GM12878 (cell line): ENCODE results near the gene SLTM. TPM values are rescaled to one million over a fixed set of nuclear protein-coding genes. Genes with fewer than 3 reads are reported as not detected.

ENCODE experiments used
- ATAC-seq: fragments of 200-7000 bp; cut with Tn5 transposase; 3 replicates; pipeline ENCODE4 v1.9.1; 2020; ENCODE audit warnings: mild to moderate bottlenecking, moderate library complexity
- BruUV-seq: library from RNA; stranded (reverse); fragments of 400-500 nt; replicated peaks from 2 replicates; lab custom pipeline; 2021; lab: Mats Ljungman, UMichigan
- CTCF ChIA-PET: fragments of 300-600 bp; sonication (Branson Sonifier 250); formaldehyde crosslinking; extraction: SDS; loops from one replicate; lab custom pipeline; 2021; ENCODE audit warnings: inconsistent platforms; lab: Yijun Ruan, JAX
- POLR2A ChIA-PET: fragments of 350-600 bp; formaldehyde crosslinking; extraction: SDS; loops from one replicate; lab custom pipeline; 2021; ENCODE audit warnings: inconsistent platforms; lab: Charles Lee
- RAD21 ChIA-PET: fragments of 300-600 bp; sonication (Branson Sonifier 250); formaldehyde crosslinking; loops from one replicate; lab custom pipeline; 2023; ENCODE audit warnings: antibody characterized with exemption; ENCODE audit not compliant: unreplicated experiment; lab: Charles Lee
- SMC1A ChIA-PET: fragments of 300-600 bp; sonication (Branson Sonifier 250); formaldehyde crosslinking; loops from one replicate; lab custom pipeline; 2023; ENCODE audit not compliant: unreplicated experiment, uncharacterized antibody; lab: Charles Lee
- DNase-seq: peaks from one replicate; pipeline ENCODE4 v3.0.0-alpha.2; 2011; ENCODE audit warnings: low read depth, low spot score
- FAIRE-seq: peaks from 3 replicates; lab custom pipeline; 2011; peaks lifted over from hg19 to GRCh38; lab: Jason Lieb, UNC
- H2AFZ ChIP-seq: 2 replicates; pipeline ENCODE4 v1.6.0; 2011; ENCODE audit warnings: low read depth, low read length, control low read depth; ENCODE audit not compliant: control insufficient read depth
- H3K27ac ChIP-seq: 2 replicates; pipeline ENCODE4 v1.5.1; 2011; ENCODE audit warnings: control low read depth; ENCODE audit not compliant: control insufficient read depth, insufficient read depth
- H3K27me3 ChIP-seq, 2 experiments: replicated peaks in 1 of 2; 2 replicates each; pipeline versions ENCODE4 v1.6.0 to v1.6.1; 2011; ENCODE audit warnings: low read length in 1 of 2; ENCODE audit not compliant: control insufficient read depth in 2 of 2, insufficient read depth in 2 of 2
- H3K36me3 ChIP-seq, 2 experiments: 2 replicates each; pipeline ENCODE4 v1.5.1; 2011; ENCODE audit warnings: low read length in 1 of 2; ENCODE audit not compliant: control insufficient read depth in 2 of 2, insufficient read depth in 2 of 2
- H3K4me1 ChIP-seq: 2 replicates; pipeline ENCODE4 v1.6.1; 2011; ENCODE audit warnings: mild to moderate bottlenecking, low read length, moderate library complexity, mixed read lengths; ENCODE audit not compliant: control insufficient read depth, insufficient read depth
- H3K4me2 ChIP-seq: 2 replicates; pipeline ENCODE4 v1.6.0; 2011; ENCODE audit warnings: control low read depth; ENCODE audit not compliant: control insufficient read depth, insufficient read depth
- H3K4me3 ChIP-seq: fragments of 200-600 bp; sonication (generic); 2 replicates; pipeline ENCODE4 v1.5.1; 2016
- H3K79me2 ChIP-seq: 2 replicates; pipeline ENCODE4 v1.6.0; 2011; ENCODE audit warnings: low read length; ENCODE audit not compliant: control insufficient read depth, insufficient read depth
- H3K9ac ChIP-seq: 2 replicates; pipeline ENCODE4 v1.8.0; 2011; ENCODE audit warnings: low read length, control low read depth, mixed read lengths; ENCODE audit not compliant: control insufficient read depth, insufficient read depth
- H3K9me3 ChIP-seq: replicated peaks from 3 replicates; pipeline ENCODE4 v1.5.1; 2011; ENCODE audit warnings: mild to moderate bottlenecking, low read length; ENCODE audit not compliant: control insufficient read depth, insufficient read depth
- H4K20me1 ChIP-seq: 2 replicates; pipeline ENCODE4 v1.6.0; 2011; ENCODE audit not compliant: control insufficient read depth, insufficient read depth
- EP300 ChIP-seq, 2 experiments: fragments of 150-350 bp in 1 of 2; IDR thresholded peaks; 2 replicates each; pipeline ENCODE4 v1.6.1; 2011 to 2012; ENCODE audit warnings: low read depth in 2 of 2, low read length in 2 of 2, borderline replicate concordance in 1 of 2, improper control_type of control experiment in 1 of 2, inconsistent platforms in 1 of 2; ENCODE audit not compliant: control insufficient read depth in 1 of 2
- EZH2 ChIP-seq: IDR thresholded peaks from 2 replicates; pipeline ENCODE4 v1.6.1; 2012; ENCODE audit warnings: low read depth, mild to moderate bottlenecking, control low read depth, inconsistent platforms, low read length, borderline replicate concordance; ENCODE audit not compliant: control insufficient read depth
- IKZF2 ChIP-seq, 2 experiments: fragments of 450-650 bp; IDR thresholded peaks; 2 replicates each; pipeline ENCODE4 v1.6.1; 2017; ENCODE audit warnings: mild to moderate bottlenecking in 2 of 2, moderate library complexity in 2 of 2
- JUND ChIP-seq: IDR thresholded peaks from 2 replicates; pipeline ENCODE4 v1.6.1; 2012; ENCODE audit warnings: low read depth, mild to moderate bottlenecking, low read length, improper control_type of control experiment, moderate library complexity
- PKNOX1 ChIP-seq: fragments of 450-650 bp; IDR thresholded peaks from 2 replicates; pipeline ENCODE4 v1.6.1; 2016; ENCODE audit warnings: mild to moderate bottlenecking
- RBBP5 ChIP-seq: fragments of 200-600 bp; sonication (generic); conservative IDR thresholded peaks from 2 replicates; pipeline ENCODE4 v1.6.1; 2016
- RCOR1 ChIP-seq: conservative IDR thresholded peaks from 2 replicates; pipeline ENCODE4 v1.6.1; 2012; ENCODE audit warnings: low read depth, low read length, improper control_type of control experiment
- SMAD1 ChIP-seq: fragments of 450-650 bp; IDR thresholded peaks from 2 replicates; pipeline ENCODE4 v1.6.1; 2018; ENCODE audit warnings: mild to moderate bottlenecking, low read depth; ENCODE audit not compliant: partially characterized antibody
- ZBTB4 ChIP-seq: fragments of 450-650 bp; formaldehyde crosslinking; IDR thresholded peaks from 2 replicates; pipeline ENCODE4 v1.4.0; 2022; ENCODE audit warnings: mild to moderate bottlenecking, moderate library complexity
- WGBS: methylation state at CpG from one replicate; pipeline ENCODE4 v1.1.6; 2016; ENCODE audit warnings: low lambda C conversion rate; ENCODE audit not compliant: insufficient replicate concordance, insufficient coverage; ENCODE audit errors: missing lambda C conversion rate; 5-methylcytosine and 5-hydroxymethylcytosine counted together
- in situ Hi-C: fragments of 300-500 bp; cut with MboI; formaldehyde crosslinking; loops from 9 replicates; pipeline ENCODE4 v1.14.3; 2018; ENCODE audit warnings: mixed read lengths
- intact Hi-C: fragments of 100-400 bp; cut with micrococcal nuclease; formaldehyde crosslinking; loops from one replicate; pipeline ENCODE4 v1.14.2; 2022; ENCODE audit not compliant: unreplicated experiment
- polyA plus RNA-seq, 11 experiments: library from polyadenylated mRNA; depleted of rRNA in 4 of 11; unstranded in 6 of 11; stranded (reverse) in 5 of 11; fragments of >200 nt; fragmentation: Nextera tagmentation in 4 of 11; fragmentation: Illumina TruSeq in 1 of 11; extraction: Ambion mirVana in 4 of 11; extraction: Trizol in 1 of 11; gene quantifications; 1 replicate in 1 of 11; 2 replicates in 10 of 11; pipeline versions ENCODE4 v1.2.1 to v1.2.3, GENCODE V29; 2011 to 2016; ENCODE audit warnings: inconsistent platforms in 2 of 11, missing spikeins in 2 of 11, low read depth in 1 of 11
- total RNA-seq, 4 experiments: library from RNA; depleted of rRNA in 3 of 4; stranded (reverse); fragments of >200 nt in 3 of 4; fragmentation: Illumina TruSeq in 1 of 4; extraction: Trizol in 1 of 4; gene quantifications; 2 replicates each; pipeline versions ENCODE4 v1.2.1 to v1.2.3, GENCODE V29; 2013 to 2021
- TF ChIP-seq, protein P1 (sequence below): fragments of 450-650 bp; IDR thresholded peaks from 2 replicates; pipeline ENCODE4 v1.6.1; 2017; ENCODE audit warnings: mild to moderate bottlenecking
- TF ChIP-seq, protein P2 (sequence below): fragments of 450-650 bp; IDR thresholded peaks from 2 replicates; pipeline ENCODE4 v1.6.1; 2018; ENCODE audit warnings: mild to moderate bottlenecking, low read depth, moderate library complexity; ENCODE audit not compliant: partially characterized antibody

Gene SLTM
- total and polyA plus RNA-seq, 10 of the 15 experiments (the other 5 are each of a cell fraction or from before 2014, with no cell fraction given) = 50.5 to 152 (median 90.9) TPM

GRCh38 chr15:58840048-58840447 is 93.4 kb downstream of the SLTM start:
- BruUV-seq = no TSS peak
- no peak overlapping the region for H3K27ac ChIP-seq
- H3K9me3 ChIP-seq = no peaks in the 10 kb centered on the region; the same call in 2 of the 3 replicates
- no peaks in the 10 kb centered on the region for H3K27me3 ChIP-seq
- ChIA-PET CTCF (interaction anchor here (0.9 to 1.5 kb wide), 10 partner anchors 10 to 689 kb away, joined by 3 to 10 read pairs (median 4); no protein-coding TSS in a partner anchor), SMC1A (interaction anchor here (0.6 to 1.2 kb wide), 5 partner anchors 42 to 612 kb away, joined by 3 to 4 read pairs (median 3); no protein-coding TSS in a partner anchor), RAD21 (interaction anchor here (0.7 kb wide), 1 partner anchor 407 kb away, joined by 4 read pairs; no protein-coding TSS in a partner anchor), POLR2A (no interaction called here)
- ATAC-seq (no peak), FAIRE-seq (no peak), DNase-seq (no peak)
- H3K9ac ChIP-seq = no peak overlapping the region
- H2AFZ ChIP-seq = no peak overlapping the region
- WGBS = over 99% methylated on average over 8 of the region's 8 CpGs
- H3K4me3 ChIP-seq = no peak overlapping the region
- H3K4me1 ChIP-seq = peaks cover 23% of the 10 kb centered on the region
- TF ChIP-seq ZBTB4 (no peak), JUND (no peak), SMAD1 (no peak), PKNOX1 (no peak), EZH2 (no peak), IKZF2 (IDR thresholded peaks at IDR 0.05) (no peak), RCOR1 (no peak), RBBP5 (no peak), EP300 (IDR thresholded peaks at IDR 0.05; ENCODE audit: borderline replicate concordance in 1 of 2, control insufficient read depth in 1 of 2, low read depth in 2 of 2, low read length in 2 of 2) (no peak)
- TF ChIP-seq, protein P1, sequence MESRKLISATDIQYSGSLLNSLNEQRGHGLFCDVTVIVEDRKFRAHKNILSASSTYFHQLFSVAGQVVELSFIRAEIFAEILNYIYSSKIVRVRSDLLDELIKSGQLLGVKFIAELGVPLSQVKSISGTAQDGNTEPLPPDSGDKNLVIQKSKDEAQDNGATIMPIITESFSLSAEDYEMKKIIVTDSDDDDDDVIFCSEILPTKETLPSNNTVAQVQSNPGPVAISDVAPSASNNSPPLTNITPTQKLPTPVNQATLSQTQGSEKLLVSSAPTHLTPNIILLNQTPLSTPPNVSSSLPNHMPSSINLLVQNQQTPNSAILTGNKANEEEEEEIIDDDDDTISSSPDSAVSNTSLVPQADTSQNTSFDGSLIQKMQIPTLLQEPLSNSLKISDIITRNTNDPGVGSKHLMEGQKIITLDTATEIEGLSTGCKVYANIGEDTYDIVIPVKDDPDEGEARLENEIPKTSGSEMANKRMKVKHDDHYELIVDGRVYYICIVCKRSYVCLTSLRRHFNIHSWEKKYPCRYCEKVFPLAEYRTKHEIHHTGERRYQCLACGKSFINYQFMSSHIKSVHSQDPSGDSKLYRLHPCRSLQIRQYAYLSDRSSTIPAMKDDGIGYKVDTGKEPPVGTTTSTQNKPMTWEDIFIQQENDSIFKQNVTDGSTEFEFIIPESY = no peak
- TF ChIP-seq, protein P2, sequence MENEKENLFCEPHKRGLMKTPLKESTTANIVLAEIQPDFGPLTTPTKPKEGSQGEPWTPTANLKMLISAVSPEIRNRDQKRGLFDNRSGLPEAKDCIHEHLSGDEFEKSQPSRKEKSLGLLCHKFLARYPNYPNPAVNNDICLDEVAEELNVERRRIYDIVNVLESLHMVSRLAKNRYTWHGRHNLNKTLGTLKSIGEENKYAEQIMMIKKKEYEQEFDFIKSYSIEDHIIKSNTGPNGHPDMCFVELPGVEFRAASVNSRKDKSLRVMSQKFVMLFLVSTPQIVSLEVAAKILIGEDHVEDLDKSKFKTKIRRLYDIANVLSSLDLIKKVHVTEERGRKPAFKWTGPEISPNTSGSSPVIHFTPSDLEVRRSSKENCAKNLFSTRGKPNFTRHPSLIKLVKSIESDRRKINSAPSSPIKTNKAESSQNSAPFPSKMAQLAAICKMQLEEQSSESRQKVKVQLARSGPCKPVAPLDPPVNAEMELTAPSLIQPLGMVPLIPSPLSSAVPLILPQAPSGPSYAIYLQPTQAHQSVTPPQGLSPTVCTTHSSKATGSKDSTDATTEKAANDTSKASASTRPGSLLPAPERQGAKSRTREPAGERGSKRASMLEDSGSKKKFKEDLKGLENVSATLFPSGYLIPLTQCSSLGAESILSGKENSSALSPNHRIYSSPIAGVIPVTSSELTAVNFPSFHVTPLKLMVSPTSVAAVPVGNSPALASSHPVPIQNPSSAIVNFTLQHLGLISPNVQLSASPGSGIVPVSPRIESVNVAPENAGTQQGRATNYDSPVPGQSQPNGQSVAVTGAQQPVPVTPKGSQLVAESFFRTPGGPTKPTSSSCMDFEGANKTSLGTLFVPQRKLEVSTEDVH = no peak
- no peak overlapping the region for H3K4me2 ChIP-seq
- no peaks in the 10 kb centered on the region for H4K20me1 ChIP-seq
- H3K36me3 ChIP-seq = no peaks in the 10 kb centered on the region
- intact Hi-C loops (loop anchor here (10.0 kb wide), 1 partner anchor 675 kb away; no protein-coding TSS in a partner anchor), in situ Hi-C loops (no loop called here)
- no peaks in the 10 kb centered on the region for H3K79me2 ChIP-seq
